HepG2 (cell line): ENCODE measurements around the gene CISD3. TPM values are rescaled to one million over a fixed set of nuclear protein-coding genes. Genes with fewer than 3 reads are reported as not detected.

ENCODE experiments used
- AGO1 ChIP-seq: fragments of 200-400 bp; formaldehyde crosslinking; IDR thresholded peaks from 2 replicates; pipeline ENCODE4 v1.6.1; 2017; ENCODE audit warnings: mild to moderate bottlenecking, low read depth, low read length, moderate library complexity; ENCODE audit not compliant: poor library complexity, severe bottlenecking
- DDIT3 ChIP-seq: sonication (generic); formaldehyde crosslinking; IDR thresholded peaks from 2 replicates; pipeline ENCODE4 v1.4.0; 2020; ENCODE audit warnings: mild to moderate bottlenecking, missing genetic modification reagents
- FOXA1 ChIP-seq, 2 experiments: fragments of 450-650 bp in 1 of 2; sonication (generic) in 1 of 2; formaldehyde crosslinking in 1 of 2; IDR thresholded peaks; 2 replicates each; pipeline versions ENCODE4 v1.4.0 to v1.6.1; 2016 to 2020; ENCODE audit warnings: missing genetic modification reagents in 1 of 2
- FOXK1 ChIP-seq: sonication (generic); formaldehyde crosslinking; IDR thresholded peaks from 2 replicates; pipeline ENCODE4 v1.4.0; 2020; ENCODE audit warnings: low read depth, missing genetic modification reagents, borderline replicate concordance
- GFI1 ChIP-seq: sonication (generic); formaldehyde crosslinking; IDR thresholded peaks from 2 replicates; pipeline ENCODE4 v1.5.0; 2020; ENCODE audit warnings: missing genetic modification reagents, mild to moderate bottlenecking, borderline replicate concordance
- GZF1 ChIP-seq: sonication (generic); formaldehyde crosslinking; IDR thresholded peaks from 2 replicates; pipeline ENCODE4 v1.5.1; 2020; ENCODE audit warnings: mild to moderate bottlenecking, missing genetic modification reagents
- NFKB2 ChIP-seq: sonication (generic); formaldehyde crosslinking; IDR thresholded peaks from 2 replicates; pipeline ENCODE4 v1.4.0; 2020; ENCODE audit warnings: missing genetic modification reagents, borderline replicate concordance
- PHF8 ChIP-seq: sonication (generic); formaldehyde crosslinking; IDR thresholded peaks from 2 replicates; pipeline ENCODE4 v1.5.0; 2020; ENCODE audit warnings: missing genetic modification reagents
- RNF2 ChIP-seq: fragments of 450-650 bp; conservative IDR thresholded peaks from 2 replicates; pipeline ENCODE4 v1.6.1; 2016; ENCODE audit warnings: low read depth
- SRF ChIP-seq: IDR thresholded peaks from 2 replicates; pipeline ENCODE4 v1.6.1; 2011; ENCODE audit warnings: mild to moderate bottlenecking, low read depth, low read length, moderate library complexity
- TBX3 ChIP-seq: fragments of 450-650 bp; IDR thresholded peaks from 2 replicates; pipeline ENCODE4 v1.6.1; 2017; ENCODE audit warnings: antibody characterized with exemption, mild to moderate bottlenecking, inconsistent platforms, borderline replicate concordance
- TOE1 ChIP-seq: sonication (generic); formaldehyde crosslinking; IDR thresholded peaks from 2 replicates; pipeline ENCODE4 v1.4.0; 2020; ENCODE audit warnings: mild to moderate bottlenecking, missing genetic modification reagents
- TRIM24 ChIP-seq: sonication (generic); formaldehyde crosslinking; IDR thresholded peaks from 2 replicates; pipeline ENCODE4 v1.8.0; 2022; ENCODE audit warnings: mild to moderate bottlenecking, missing genetic modification reagents
- ZNF280D ChIP-seq: sonication (generic); formaldehyde crosslinking; IDR thresholded peaks from 2 replicates; pipeline ENCODE4 v1.5.1; 2020; ENCODE audit warnings: mild to moderate bottlenecking, missing genetic modification reagents
- ZNF292 ChIP-seq: sonication (generic); formaldehyde crosslinking; IDR thresholded peaks from 2 replicates; pipeline ENCODE4 v1.8.1; 2022; ENCODE audit warnings: mild to moderate bottlenecking, low read depth, missing genetic modification reagents, borderline replicate concordance
- ZNF331 ChIP-seq: sonication (generic); formaldehyde crosslinking; IDR thresholded peaks from 2 replicates; pipeline ENCODE4 v1.4.0; 2020; ENCODE audit warnings: missing genetic modification reagents
- ZNF710 ChIP-seq: sonication (generic); formaldehyde crosslinking; IDR thresholded peaks from 2 replicates; pipeline ENCODE4 v1.5.0; 2020; ENCODE audit warnings: mild to moderate bottlenecking, missing genetic modification reagents, borderline replicate concordance
- ZNF780A ChIP-seq: sonication (generic); formaldehyde crosslinking; IDR thresholded peaks from 2 replicates; pipeline ENCODE4 v1.8.0; 2022; ENCODE audit warnings: mild to moderate bottlenecking, missing genetic modification reagents, moderate library complexity
- ZNF841 ChIP-seq: sonication (generic); formaldehyde crosslinking; IDR thresholded peaks from 2 replicates; pipeline ENCODE4 v1.8.1; 2023; ENCODE audit warnings: missing genetic modification reagents, borderline replicate concordance
- ZNF891 ChIP-seq: sonication (generic); formaldehyde crosslinking; IDR thresholded peaks from 2 replicates; pipeline ENCODE4 v1.5.0; 2020; ENCODE audit warnings: mild to moderate bottlenecking, missing genetic modification reagents
- ZSCAN30 ChIP-seq: sonication (generic); formaldehyde crosslinking; IDR thresholded peaks from 2 replicates; pipeline ENCODE4 v1.5.0; 2020; ENCODE audit warnings: mild to moderate bottlenecking, missing genetic modification reagents
- polyA plus RNA-seq, 8 experiments: library from polyadenylated mRNA; depleted of rRNA in 3 of 8; stranded (reverse) in 7 of 8; unstranded in 1 of 8; fragments of >200 nt; fragmentation: Illumina TruSeq in 4 of 8; extraction: Trizol in 4 of 8; gene quantifications; 2 replicates each; pipeline versions ENCODE4 v1.2.1 to v1.2.3, GENCODE V29; 2011 to 2016; ENCODE audit warnings: low read depth in 4 of 8, missing spikeins in 1 of 8, mixed read lengths in 1 of 8; ENCODE audit not compliant: insufficient read depth in 1 of 8
- total RNA-seq, 5 experiments: library from RNA; depleted of rRNA; stranded (reverse); fragments of >200 nt; fragmentation: Illumina TruSeq; extraction: Trizol; gene quantifications; 2 replicates each; pipeline ENCODE4 v1.2.3, GENCODE V29; 2016; ENCODE audit warnings: low read depth in 1 of 5
- TF ChIP-seq, protein P1 (sequence below): sonication (generic); formaldehyde crosslinking; IDR thresholded peaks from 2 replicates; pipeline ENCODE4 v1.8.1; 2023; ENCODE audit warnings: mild to moderate bottlenecking, moderate library complexity, missing genetic modification reagents
- TF ChIP-seq, protein P2 (sequence below): sonication (generic); formaldehyde crosslinking; IDR thresholded peaks from 2 replicates; pipeline ENCODE4 v1.8.0; 2023; ENCODE audit warnings: mild to moderate bottlenecking, missing genetic modification reagents

The CISD3 gene
- total and polyA plus RNA-seq, 2 of the 13 experiments (the other 11 are each of a cell fraction or from before 2014, with no cell fraction given), result 30.0 to 34.1 TPM

DNA sequence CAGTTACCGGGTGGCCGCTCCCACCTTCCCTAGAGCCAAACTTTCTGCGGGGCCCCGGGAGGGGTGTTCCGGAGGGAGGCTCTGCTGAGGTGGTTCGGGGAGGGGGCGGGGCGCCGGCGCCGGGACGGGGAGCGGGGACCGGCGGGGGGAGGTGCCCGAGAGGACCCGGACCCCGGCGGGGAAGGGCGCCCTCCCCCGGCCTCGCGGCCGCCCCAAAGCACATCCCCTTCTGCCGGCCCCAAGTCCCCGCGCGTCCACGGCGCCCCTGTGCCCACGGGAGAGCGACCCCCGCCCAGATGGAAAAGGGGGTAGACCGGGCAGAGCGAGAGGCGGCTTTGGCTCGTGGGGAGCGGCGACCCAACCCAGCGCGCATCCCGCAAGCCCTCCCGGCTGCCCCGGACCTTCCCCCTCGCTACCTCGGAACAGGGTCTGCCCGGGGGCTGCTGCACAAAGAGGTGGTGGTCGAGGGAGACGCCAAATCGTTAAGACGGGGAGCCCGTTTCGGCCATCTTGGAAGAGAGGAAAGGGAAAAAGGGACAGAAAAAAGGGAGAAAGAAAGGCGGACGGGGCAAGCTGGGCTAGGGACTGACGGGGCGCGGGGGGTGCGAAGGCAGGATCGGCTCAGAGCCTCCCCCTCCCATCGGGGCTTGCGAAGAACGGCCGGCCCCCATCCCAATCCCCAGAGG is 17.5 kb downstream of the CISD3 start (continued):
- TF ChIP-seq ZNF710 (CRISPR knock-in tag) (peak; percentile 83), ZNF280D (CRISPR knock-in tag) (no peak), PHF8 (CRISPR knock-in tag) (peak; percentile 56; the same call in 1 of the 2 replicates), ZNF841 (no peak), TBX3 (no peak), TOE1 (CRISPR knock-in tag) (no peak), ZNF292 (CRISPR knock-in tag) (no peak), SRF (no peak), NFKB2 (CRISPR knock-in tag) (no peak), TRIM24 (CRISPR knock-in tag) (no peak), GZF1 (0 out of 2 replicates have a peak, but pooled peaks have one; percentile 63), AGO1 (no peak), ZNF331 (CRISPR knock-in tag) (peak; percentile 34; the same call in 1 of the 2 replicates), ZNF891 (CRISPR knock-in tag) (no peak), RNF2 (no peak), GFI1 (peak; percentile 23; the same call in 1 of the 2 replicates), ZSCAN30 (CRISPR knock-in tag) (no peak), DDIT3 (CRISPR knock-in tag) (no peak), ZNF780A (no peak), FOXK1 (peak; percentile 11; the same call in 1 of the 2 replicates), FOXA1 (IDR thresholded peaks at IDR 0.05) (no peak), FOXA1 (CRISPR knock-in tag; IDR thresholded peaks at IDR 0.05) (no peak)
- TF ChIP-seq, protein P1, sequence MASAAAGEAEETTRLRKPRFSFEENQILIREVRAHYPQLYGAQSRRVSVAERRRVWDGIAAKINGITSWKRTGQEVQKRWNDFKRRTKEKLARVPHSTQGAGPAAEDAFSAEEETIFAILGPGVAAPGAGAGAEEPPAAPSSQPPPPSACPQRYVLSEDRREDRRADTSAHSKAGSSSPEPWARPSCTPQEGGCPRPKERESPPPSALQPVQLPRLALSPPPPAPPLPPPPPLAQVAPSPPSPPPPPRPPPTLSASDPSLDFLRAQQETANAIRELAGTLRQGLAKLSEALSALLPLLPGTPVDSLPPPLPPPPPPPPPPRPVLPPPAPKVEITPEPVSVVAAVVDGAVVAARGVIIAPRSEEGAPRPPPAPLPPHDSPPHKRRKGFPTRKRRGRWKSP (CRISPR knock-in tag), result no peak
- TF ChIP-seq, protein P2, sequence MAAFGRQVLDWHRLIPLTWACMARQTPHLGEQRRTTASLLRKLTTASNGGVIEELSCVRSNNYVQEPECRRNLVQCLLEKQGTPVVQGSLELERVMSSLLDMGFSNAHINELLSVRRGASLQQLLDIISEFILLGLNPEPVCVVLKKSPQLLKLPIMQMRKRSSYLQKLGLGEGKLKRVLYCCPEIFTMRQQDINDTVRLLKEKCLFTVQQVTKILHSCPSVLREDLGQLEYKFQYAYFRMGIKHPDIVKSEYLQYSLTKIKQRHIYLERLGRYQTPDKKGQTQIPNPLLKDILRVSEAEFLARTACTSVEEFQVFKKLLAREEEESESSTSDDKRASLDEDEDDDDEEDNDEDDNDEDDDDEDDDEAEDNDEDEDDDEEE, result no peak
